ELF-1 (cell line): ENCODE measurements around the gene GFI1B.

Experiments used
- DNase-seq: peaks from one replicate; pipeline ENCODE4 v3.0.0-alpha.2; 2016; ENCODE audit warnings: low read depth, low spot score

The GFI1B gene

DNA sequence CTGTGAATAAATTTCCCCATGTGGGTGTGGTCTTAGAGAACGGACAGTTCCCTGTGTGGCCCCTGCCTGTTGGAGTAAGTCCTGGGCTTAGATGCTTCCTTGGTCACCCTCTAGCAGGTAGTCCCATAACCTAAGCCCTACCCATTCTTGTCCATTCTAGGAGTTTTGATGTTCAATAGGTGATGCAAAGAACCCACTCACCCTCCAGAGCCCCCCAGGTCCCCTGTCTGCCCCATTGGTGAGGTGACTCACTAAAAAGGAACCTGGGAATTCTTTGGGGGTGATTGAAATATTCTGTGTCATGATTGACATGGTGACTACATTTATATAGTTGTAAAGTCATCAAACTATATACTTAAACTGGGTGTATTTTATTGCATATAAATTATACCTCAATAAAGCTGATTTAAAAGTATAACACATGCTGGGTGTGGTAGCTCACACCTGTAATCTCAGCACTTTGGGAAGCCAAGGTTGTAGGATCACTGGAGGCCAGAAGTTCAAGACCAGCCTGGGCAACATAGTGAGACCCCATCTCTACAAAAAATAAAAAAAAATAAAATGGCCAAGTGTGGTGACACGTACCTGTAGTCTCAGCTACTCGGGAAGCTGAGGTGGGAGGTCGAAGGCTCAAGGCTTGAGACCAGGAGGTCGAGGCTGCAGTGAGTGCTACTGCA lies 31.6 kb downstream of the GFI1B start:
- no peak for DNase-seq

GRCh38 chr9:133014696-133015095 lies 36.2 kb downstream of the GFI1B start:
- DNase-seq = no peak

GRCh38 chr9:133023117-133023890 lies 44.8 kb downstream of the GFI1B start:
- DNase-seq = no peak

DNA sequence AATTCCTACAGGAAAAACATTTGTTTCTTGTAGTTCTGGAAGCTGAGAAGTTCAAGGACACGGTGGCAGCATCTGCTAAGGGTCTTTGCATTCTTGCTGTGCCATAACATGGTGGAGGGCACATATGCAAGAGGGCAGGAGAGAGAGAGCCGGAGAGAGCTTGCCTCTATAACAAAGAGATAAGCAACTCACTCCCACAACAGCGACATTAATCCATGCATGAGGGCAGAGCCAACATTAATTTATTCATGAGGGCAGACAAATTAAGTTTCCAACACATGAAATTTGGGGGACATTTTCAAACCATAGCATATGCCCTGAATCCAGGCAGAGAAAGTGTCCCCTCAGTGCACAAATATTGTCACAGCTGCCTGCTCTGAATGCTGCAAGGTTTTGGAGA lies 47.9 kb downstream of the GFI1B start:
- no peak for DNase-seq

DNA sequence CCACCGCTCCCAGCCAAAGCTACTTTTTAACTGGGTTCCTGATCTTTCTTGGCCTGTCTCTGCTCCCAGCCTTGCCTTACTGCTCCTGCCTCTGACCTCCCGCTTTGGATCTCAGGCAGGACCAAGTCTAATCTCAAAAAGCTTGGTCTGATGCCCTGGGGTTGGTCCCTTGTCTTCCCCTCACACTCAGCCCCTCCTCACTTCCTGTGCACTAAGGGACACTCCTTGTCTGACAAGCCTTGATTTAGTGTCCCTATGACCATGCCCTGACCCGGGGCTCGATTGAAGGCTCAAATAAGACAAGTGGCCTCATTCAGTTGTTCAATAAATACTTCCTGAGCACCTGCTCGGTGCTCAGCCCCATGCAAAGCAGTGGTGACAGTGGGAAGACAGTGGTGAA lies 48.6 kb downstream of the GFI1B start:
- DNase-seq = no peak

GRCh38 chr9:133028221-133028620 lies 49.7 kb downstream of the GFI1B start:
- DNase-seq = no peak

DNA sequence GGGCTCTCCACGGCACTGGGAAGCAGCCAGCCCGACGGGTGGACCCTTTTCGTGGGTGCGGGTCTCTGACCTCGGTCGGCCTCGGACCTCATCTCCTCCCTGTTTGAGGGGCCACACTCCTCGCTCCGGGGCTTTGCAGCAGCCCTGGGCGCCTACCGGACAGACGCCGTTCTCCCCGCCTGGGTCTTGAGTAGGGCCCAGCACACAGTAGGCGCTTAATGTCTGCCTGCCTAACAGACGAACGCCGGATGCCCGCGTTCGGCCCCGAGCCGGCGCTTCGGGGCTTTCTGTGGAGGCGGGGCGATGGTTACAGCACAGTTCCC lies 51.5 kb downstream of the GFI1B start:
- peak; percentile 24 for DNase-seq

DNA sequence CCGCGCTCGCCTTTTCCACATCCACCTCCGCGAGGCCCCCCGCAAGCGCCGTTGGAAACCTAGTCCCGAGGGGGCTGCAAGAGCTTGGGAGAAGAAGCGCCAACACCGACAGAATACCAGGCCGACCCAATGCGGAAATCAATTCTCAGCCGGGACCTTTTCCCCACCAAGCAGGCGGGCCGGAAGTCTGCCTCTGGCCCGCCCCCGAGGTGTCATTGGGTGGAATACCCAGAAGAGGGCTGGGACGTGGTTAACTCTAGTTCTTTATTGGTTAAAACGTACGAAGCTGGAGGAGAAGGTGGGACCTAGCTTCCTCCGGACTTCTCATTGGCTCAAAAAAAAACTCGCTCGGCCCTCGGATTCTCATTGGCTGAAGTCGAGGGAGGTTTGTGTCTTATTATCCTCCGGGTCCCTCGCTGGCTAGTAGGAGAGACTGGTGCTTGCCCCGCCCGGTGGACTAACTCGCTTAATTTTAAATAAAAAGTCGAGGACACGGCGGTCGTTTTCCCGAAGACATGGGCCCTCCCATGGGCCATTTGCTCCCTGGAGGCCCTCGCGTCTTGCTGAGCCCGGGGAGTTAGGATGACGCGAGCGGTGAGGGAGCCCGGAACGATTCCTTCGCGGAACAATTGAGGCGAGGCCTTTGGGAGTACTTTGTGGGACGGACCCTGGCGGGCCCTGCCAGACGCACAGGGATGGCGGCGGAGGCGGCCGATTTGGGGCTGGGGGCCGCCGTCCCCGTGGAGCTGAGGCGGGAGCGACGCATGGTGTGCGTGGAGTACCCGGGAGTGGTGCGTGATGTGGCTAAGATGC lies 52.0 kb downstream of the GFI1B start, which contains the start of gene GTF3C5:
Gene GTF3C5 (plus strand): TSS at position 681 of the 813 bp plus-strand sequence. CDS start 15 bp downstream, at position 696.
- DNase-seq = peak; percentile 99

GRCh38 chr9:133031130-133031422 lies 52.6 kb downstream of the GFI1B start:
- DNase-seq = no peak

GRCh38 chr9:133031496-133031911 lies 53.0 kb downstream of the GFI1B start:
- DNase-seq = peak; percentile 27

- DNase-seq = no peak
Observed at GRCh38 chr9:133032171-133032570, 53.7 kb downstream of the GFI1B start.

- DNase-seq = no peak
Observed at GRCh38 chr9:133035669-133036068, 57.2 kb downstream of the GFI1B start.

DNA sequence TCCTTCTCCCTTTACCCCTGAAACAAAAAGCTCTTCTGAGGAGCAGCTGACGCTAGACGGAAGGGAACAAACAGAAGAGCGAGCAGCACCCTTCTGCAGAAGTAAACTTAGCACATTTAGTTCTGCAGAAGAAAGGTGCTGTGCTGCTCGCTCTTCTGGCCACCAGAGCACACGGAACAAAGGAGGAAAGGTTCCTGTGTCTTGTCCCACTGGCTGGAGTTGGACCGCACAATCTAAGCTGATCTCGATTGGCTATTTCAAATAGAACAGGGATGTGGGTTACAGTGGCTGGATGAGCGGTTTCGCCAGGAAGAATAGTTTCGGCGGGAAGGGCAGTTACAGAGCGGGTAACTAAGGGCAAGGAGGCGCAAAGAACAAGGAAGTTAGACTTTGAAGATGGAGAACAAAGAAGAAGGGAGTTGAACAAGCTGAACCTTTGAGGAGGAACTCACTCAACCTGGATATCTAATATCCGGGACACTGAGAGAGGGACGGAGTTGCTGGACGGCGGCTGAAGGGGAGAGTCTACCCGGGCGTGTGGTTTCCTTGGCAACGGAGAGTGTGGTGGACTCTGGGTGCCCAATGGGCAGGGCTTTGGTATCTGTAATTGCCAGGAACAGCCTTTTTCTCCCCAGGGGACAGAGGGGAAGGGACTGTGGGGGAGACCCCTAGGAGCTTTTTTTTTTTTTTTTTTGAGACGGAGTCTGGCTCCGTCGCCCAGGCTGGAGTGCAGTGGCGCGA lies 59.5 kb downstream of the GFI1B start:
- no peak for DNase-seq

DNA sequence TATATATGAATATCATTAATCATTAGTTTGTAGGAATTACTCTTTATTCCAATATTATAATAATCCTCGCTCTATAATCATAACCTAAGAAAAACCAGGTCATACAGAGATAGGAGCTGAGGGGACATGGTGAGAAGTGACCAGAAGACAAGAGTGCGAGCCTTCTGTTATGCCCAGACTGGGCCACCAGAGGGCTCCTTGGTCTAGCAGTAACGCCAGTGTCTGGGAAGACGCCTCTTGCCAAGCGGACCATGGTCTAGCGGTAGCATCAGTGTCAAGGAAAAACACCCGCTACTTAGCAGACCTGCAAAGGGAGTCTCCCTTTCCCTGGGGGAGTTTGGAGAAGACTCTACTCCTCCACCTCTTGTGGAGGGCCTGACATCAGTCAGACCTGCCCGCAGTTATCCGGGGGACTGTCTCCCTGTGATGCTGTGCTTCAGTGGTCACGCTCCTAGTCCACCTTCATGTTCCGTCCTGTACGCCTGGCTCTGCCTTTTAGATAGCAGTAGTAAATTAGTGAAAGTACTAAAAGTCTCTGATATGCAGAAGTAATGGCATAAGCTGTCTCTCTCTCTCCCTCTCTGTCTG lies 62.5 kb downstream of the GFI1B start:
- peak; percentile 44 for DNase-seq
